HG03432 (cell line): ENCODE measurements around the gene GATAD2B.
A peak's percentile ranks its signal among the peaks of the same experiment; 100 is the strongest.
"Not testable (repeated sequence)": the region's sequence is repeated elsewhere in the genome, so short reads cannot be mapped to it uniquely, and the experiment has no call there.

Experiments used
- ATAC-seq: cut with Tn5 transposase; IDR thresholded peaks from one replicate; pipeline ENCODE4 v1.9.1; 2021; ENCODE audit warnings: mild to moderate bottlenecking, moderate library complexity; ENCODE audit not compliant: unreplicated experiment

Gene GATAD2B

GRCh38 chr1:153783233-153784190, 139.3 kb downstream of the GATAD2B start:
- peak; percentile 91 for ATAC-seq

GRCh38 chr1:153782648-153783047, 140.1 kb downstream of the GATAD2B start:
- ATAC-seq = not testable (repeated sequence)

GRCh38 chr1:153780551-153780950, 142.2 kb downstream of the GATAD2B start:
- no peak for ATAC-seq

DNA sequence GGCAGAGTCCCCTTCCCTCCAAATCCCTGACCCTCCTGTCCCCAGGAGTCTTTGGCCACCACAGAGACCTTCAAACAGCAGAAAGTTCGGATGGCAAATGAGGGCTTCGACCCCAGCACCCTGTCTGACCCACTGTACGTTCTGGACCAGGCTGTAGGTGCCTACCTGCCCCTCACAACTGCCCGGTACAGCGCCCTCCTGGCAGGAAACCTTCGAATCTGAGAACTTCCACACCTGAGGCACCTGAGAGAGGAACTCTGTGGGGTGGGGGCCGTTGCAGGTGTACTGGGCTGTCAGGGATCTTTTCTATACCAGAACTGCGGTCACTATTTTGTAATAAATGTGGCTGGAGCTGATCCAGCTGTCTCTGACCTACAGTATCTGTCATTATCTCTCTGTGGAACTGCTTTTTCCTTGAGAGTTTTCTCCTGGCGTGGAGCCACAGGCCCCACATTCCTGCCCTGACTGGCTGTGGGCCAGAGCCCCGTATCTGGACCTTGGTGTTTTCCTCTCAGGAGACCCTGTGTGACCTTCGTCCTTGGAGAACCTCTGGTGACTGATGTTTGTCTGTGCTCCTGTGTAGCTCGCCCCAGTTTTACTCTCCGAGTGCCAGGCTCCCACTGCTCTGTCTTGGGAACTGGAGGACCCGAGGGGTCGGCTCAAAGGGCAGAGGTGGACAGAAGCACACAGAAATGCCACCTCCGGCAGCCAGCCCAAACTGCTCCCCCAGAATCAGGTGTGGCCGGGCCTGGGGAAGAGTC, 142.8 kb downstream of the GATAD2B start:
- ATAC-seq = no peak

DNA sequence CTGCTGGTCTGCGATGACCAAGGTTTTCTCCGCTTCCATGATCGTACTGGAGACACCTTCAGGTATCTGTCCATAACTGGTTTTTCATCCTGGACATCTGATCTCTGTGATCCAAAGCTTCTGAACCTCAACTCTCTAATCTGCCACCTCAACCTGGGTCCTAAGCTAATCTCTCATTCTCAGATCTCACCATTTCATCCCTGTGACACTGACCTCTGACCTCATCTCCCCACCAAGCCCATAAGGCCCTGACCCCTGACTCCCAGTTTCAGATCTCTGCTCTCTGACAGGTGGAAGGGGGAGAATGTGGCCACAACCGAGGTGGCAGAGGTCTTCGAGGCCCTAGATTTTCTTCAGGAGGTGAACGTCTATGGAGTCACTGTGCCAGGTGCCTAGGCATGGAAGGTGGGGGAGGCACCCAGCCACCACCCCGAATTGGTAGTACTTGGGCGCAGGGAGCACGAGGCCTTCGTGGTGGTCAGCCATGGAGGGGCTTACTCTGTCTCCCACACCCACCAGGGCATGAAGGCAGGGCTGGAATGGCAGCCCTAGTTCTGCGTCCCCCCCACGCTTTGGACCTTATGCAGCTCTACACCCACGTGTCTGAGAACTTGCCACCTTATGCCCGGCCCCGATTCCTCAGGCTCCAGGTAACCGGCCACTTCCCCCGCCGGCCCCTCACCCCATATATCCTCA, 143.8 kb downstream of the GATAD2B start:
- no peak for ATAC-seq

DNA sequence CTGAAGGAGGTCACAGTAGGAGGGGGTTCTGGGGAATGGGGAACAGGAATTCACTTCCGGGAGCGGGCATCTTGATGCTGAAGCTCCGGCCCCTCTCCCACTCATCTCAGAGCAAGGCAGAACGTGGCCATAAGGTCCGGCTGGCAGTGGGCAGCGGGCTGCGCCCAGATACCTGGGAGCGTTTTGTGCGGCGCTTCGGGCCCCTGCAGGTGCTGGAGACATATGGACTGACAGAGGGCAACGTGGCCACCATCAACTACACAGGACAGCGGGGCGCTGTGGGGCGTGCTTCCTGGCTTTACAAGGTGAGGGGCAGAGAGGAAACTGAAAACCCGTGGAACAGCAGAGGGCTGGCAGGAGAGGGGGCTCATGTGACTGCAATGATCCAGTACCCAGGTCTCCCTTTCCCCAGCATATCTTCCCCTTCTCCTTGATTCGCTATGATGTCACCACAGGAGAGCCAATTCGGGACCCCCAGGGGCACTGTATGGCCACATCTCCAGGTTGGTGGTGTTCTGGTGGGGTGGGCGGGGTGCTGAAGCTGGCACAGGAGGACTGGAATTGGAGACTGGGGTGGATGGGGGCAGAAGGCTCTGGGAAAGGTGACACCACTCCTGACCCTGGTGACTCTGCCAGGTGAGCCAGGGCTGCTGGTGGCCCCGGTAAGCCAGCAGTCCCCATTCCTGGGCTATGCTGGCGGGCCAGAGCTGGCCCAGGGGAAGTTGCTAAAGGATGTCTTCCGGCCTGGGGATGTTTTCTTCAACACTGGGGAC, 144.5 kb downstream of the GATAD2B start:
- no peak for ATAC-seq

GRCh38 chr1:153777648-153778047, 145.1 kb downstream of the GATAD2B start:
- no peak for ATAC-seq

- no peak for ATAC-seq
These were observed 145.9 kb downstream of the GATAD2B start for GRCh38 chr1:153776845-153777370.

DNA sequence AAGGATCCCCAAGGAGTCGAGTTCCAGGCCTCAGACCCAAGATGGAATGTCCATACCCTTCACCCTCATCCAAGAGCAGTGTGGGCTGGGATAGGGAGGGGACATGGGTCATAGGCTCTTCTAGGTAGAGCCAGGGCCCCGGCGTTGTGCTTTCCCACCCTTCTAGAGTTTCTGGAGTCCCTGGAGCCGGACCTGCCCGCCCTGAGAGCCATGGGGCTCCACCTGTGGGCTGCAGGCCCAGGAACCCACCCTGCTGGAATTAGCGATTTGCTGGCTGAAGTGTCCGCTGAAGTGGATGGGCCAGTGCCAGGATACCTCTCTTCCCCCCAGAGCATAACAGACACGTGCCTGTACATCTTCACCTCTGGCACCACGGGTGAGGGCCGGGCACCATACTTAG, 146.4 kb downstream of the GATAD2B start:
- no peak for ATAC-seq

GRCh38 chr1:153775458-153776327, 147.1 kb downstream of the GATAD2B start:
- ATAC-seq = peak; percentile 53

- peak; percentile 22 for ATAC-seq
These were observed 147.9 kb downstream of the GATAD2B start, which contains the start of gene SLC27A3 for GRCh38 chr1:153774780-153775457. Gene SLC27A3, plus strand, starts transcription at chr1:153775407. Its CDS starts 91 bp downstream, at chr1:153775498.

- no peak for ATAC-seq
These were observed 148.7 kb downstream of the GATAD2B start for GRCh38 chr1:153774026-153774595.

DNA sequence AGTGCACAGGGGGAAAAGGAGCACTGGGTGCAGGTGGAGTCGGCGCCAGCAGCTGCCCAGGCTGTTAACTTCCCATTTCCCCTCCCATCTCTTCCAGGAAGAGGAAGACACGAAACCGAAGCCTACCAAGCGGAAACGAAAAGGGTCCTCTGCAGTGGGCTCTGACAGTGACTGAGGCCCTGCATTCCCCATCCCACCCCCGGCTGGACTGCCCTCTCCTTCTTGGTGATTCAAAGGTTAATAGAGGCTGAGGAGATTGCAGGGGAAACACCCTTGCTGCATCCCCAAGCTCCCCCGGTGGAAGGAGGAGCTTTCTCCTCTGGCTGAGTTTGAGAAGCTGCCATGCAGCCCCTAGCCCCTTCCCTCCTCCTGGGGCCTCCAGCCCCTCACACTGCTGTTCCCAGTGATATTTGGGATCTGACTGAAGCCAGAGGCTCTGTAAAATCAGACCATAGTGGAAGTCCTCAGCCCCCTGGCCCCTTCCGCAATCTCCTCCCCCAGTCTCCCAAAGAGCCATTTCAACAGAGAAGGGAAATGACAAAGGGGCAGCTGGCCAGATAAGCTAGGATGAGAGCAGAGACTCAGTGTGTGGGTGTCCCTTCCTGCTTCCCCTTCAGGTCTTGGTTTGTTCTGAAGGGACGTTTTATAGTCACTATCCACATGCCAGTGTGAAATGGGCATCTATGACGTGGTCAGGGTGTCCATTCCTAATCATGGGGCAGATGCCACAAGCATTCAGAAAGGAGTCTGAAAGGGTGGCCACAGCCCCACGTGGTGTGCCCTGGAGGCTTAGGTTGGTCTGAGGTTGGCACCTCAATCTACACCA, 149.5 kb downstream of the GATAD2B start:
- no peak for ATAC-seq

DNA sequence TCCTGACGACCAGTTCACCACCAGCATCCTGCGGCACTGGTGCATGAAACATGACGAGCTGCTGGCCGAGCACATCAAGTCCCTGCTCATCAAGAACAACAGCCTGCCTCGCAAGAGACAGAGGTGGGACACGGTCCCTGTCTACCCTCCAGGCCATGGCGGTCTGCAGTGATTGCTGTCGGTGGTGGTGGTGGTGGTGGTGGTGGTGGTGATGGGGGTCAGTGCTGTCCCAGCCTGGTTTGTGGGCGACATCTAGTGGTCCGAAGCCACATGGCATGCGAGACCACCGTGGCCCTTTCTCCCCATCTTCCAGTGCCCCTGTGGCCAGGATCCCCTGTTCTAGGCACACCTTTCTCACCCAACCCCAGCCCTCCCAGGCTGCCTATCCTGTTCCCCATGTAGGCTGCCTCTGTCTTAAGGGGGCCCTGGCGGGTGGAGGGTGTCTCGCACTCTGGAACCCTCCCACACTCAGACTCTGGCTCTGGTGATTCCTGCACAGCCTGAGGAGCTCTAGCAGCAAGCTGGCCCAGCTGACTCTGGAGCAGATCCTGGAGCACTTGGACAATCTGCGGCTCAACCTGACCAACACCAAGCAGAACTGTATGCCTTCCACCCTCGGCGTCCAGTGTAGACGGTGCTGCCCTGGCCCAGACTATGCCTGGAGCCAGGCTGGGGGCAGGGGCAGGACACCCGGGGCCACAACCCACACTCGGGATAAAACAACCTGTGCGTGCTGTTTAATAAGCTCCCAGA, 150.8 kb downstream of the GATAD2B start:
- no peak for ATAC-seq

GRCh38 chr1:153771261-153771660, 151.5 kb downstream of the GATAD2B start:
- no peak for ATAC-seq

- ATAC-seq = no peak
These were observed 152.0 kb downstream of the GATAD2B start for GRCh38 chr1:153770797-153771196.

- no peak for ATAC-seq
These were observed 153.6 kb downstream of the GATAD2B start for GRCh38 chr1:153769221-153769620.
